B cell (primary cell): ENCODE measurements around the gene AP5S1. TPM values are rescaled to one million over a fixed set of nuclear protein-coding genes. Genes with fewer than 3 reads are reported as not detected.
"Not testable (repeated sequence)": the region's sequence is repeated elsewhere in the genome, so short reads cannot be mapped to it uniquely, and the experiment has no call there.

Experiments used
- ATAC-seq: fragments of 200-7000 bp; cut with Tn5 transposase; one replicate; pipeline ENCODE4 v1.10.0; 2021; ENCODE audit warnings: low read depth, mild to moderate bottlenecking, moderate number of reproducible peaks, moderate library complexity
- CTCF ChIA-PET: fragments of 350-600 bp; sonication (Branson Sonifier 250); formaldehyde crosslinking; loops from one replicate; lab custom pipeline; 2021; ENCODE audit warnings: antibody characterized with exemption, inconsistent platforms; lab: Charles Lee
- POLR2A ChIA-PET: fragments of 350-600 bp; sonication (Branson Sonifier 250); formaldehyde crosslinking; loops from one replicate; lab custom pipeline; 2021; ENCODE audit warnings: antibody characterized with exemption; lab: Charles Lee
- DNase-seq: peaks from one replicate; pipeline ENCODE4 v3.0.0; 2013
- H2AFZ ChIP-seq: 2 replicates; pipeline ENCODE4 v1.6.1; 2012; ENCODE audit warnings: mild to moderate bottlenecking, low read depth, low read length; ENCODE audit not compliant: insufficient read depth, poor library complexity, severe bottlenecking
- H3K27ac ChIP-seq, 2 donors: 1 replicate in 1 of 2; 2 replicates in 1 of 2; pipeline ENCODE4 v1.5.1; 2012 to 2013; ENCODE audit warnings: low read length in 2 of 2, mild to moderate bottlenecking in 2 of 2, moderate library complexity in 1 of 2
- H3K27me3 ChIP-seq, 4 experiments: fragments of 200-600 bp in 1 of 4; sonication (generic) in 1 of 4; replicated peaks in 1 of 4; 1 replicate in 2 of 4; 2 replicates in 2 of 4; pipeline versions ENCODE4 v1.6.1 to v1.7.0; 2013 to 2016; ENCODE audit warnings: low read length in 3 of 4, mild to moderate bottlenecking in 2 of 4, mixed read lengths in 1 of 4, moderate library complexity in 1 of 4; ENCODE audit not compliant: insufficient read depth in 4 of 4, control insufficient read depth in 3 of 4; ENCODE audit errors: control extremely low read depth in 1 of 4
- H3K36me3 ChIP-seq, 2 experiments: replicated peaks in 1 of 2; 1 replicate in 1 of 2; 2 replicates in 1 of 2; pipeline versions ENCODE4 v1.6.1 to v1.7.1; 2013; ENCODE audit warnings: low read length in 1 of 2; ENCODE audit not compliant: insufficient read depth in 2 of 2, control insufficient read depth in 1 of 2; ENCODE audit errors: control extremely low read depth in 1 of 2, extremely low read depth in 1 of 2
- H3K4me1 ChIP-seq, 2 donors: fragments of 200-600 bp in 1 of 2; sonication (generic) in 1 of 2; 1 replicate in 1 of 2; 2 replicates in 1 of 2; pipeline versions ENCODE4 v1.5.1 to v1.6.1; 2013 to 2017; ENCODE audit warnings: low read length in 2 of 2; ENCODE audit not compliant: control insufficient read depth in 2 of 2, insufficient read depth in 2 of 2
- H3K4me2 ChIP-seq: replicated peaks from 2 replicates; pipeline ENCODE3; 2012; ENCODE audit warnings: mild to moderate bottlenecking, low read depth, low read length; ENCODE audit not compliant: poor library complexity, severe bottlenecking
- H3K4me3 ChIP-seq, 5 experiments: fragments of 200-600 bp in 1 of 5; sonication (generic) in 1 of 5; 1 replicate in 3 of 5; 2 replicates in 2 of 5; pipeline versions ENCODE4 v1.5.1 to v1.7.0; 2011 to 2016; ENCODE audit warnings: low read length in 4 of 5, mild to moderate bottlenecking in 4 of 5, low read depth in 2 of 5, control low read depth in 1 of 5, moderate library complexity in 1 of 5; ENCODE audit not compliant: insufficient read depth in 1 of 5; ENCODE audit errors: control extremely low read depth in 1 of 5, extremely low read depth in 1 of 5
- H3K79me2 ChIP-seq: fragments of 200-600 bp; sonication (generic); one replicate; pipeline ENCODE4 v1.6.0; 2016; ENCODE audit warnings: low read length; ENCODE audit not compliant: control insufficient read depth, insufficient read depth
- H3K9ac ChIP-seq: fragments of 200-600 bp; sonication (generic); 2 replicates; pipeline ENCODE4 v1.6.1; 2017; ENCODE audit warnings: mild to moderate bottlenecking, low read length, moderate library complexity
- H3K9me3 ChIP-seq, 3 donors: one replicate each; pipeline versions ENCODE4 v1.6.1 to v1.7.1; 2013; ENCODE audit warnings: low read length in 2 of 3; ENCODE audit not compliant: control insufficient read depth in 2 of 3, insufficient read depth in 1 of 3; ENCODE audit errors: control extremely low read depth in 1 of 3
- H4K20me1 ChIP-seq: 2 replicates; pipeline ENCODE4 v1.6.0; 2012; ENCODE audit warnings: mild to moderate bottlenecking, low read length; ENCODE audit not compliant: insufficient read depth, control insufficient read depth, poor library complexity, severe bottlenecking
- H3K27ac Mint-ChIP-seq: one replicate; pipeline ENCODE4 v1.8.0; 2021; ENCODE audit warnings: mixed read lengths
- H3K27me3 Mint-ChIP-seq: one replicate; pipeline ENCODE4 v1.8.0; 2021; ENCODE audit warnings: mixed read lengths
- H3K4me1 Mint-ChIP-seq: one replicate; pipeline ENCODE4 v1.8.0; 2021; ENCODE audit warnings: mixed read lengths
- H3K4me3 Mint-ChIP-seq: one replicate; pipeline ENCODE4 v1.8.0; 2021; ENCODE audit warnings: mixed read lengths
- H3K9me3 Mint-ChIP-seq: one replicate; pipeline ENCODE4 v1.8.0; 2022; ENCODE audit warnings: mixed read lengths; ENCODE audit not compliant: insufficient read depth
- CTCF ChIP-seq: fragments of 200-600 bp; IDR thresholded peaks from one replicate; pipeline ENCODE4 v1.8.0; 2022; ENCODE audit warnings: antibody characterized with exemption, mild to moderate bottlenecking
- EZH2 ChIP-seq: IDR thresholded peaks from 2 replicates; pipeline ENCODE4 v1.6.1; 2012; ENCODE audit warnings: borderline replicate concordance, low read depth, mild to moderate bottlenecking, moderate library complexity, low read length; ENCODE audit not compliant: insufficient read depth, poor library complexity, severe bottlenecking
- WGBS: methylation state at CpG from one replicate; pipeline ENCODE4 v1.1.5; 2013; ENCODE audit warnings: missing lambda C conversion rate; ENCODE audit not compliant: insufficient coverage; 5-methylcytosine and 5-hydroxymethylcytosine counted together
- intact Hi-C: fragments of 100-400 bp; cut with micrococcal nuclease; formaldehyde crosslinking; loops from one replicate; pipeline ENCODE4 v1.10.0; 2022
- polyA plus RNA-seq: library from polyadenylated mRNA; depleted of rRNA; stranded (reverse); fragments of >200 nt; gene quantifications from 2 replicates; pipeline ENCODE4 v1.2.3, GENCODE V29; 2012
- total RNA-seq, 2 donors: library from RNA; stranded (reverse); fragments of 120-200 nt in 1 of 2; gene quantifications; 1 replicate in 1 of 2; 2 replicates in 1 of 2; pipeline versions ENCODE4 v1.2.3 to v1.2.4, GENCODE V29; 2013 to 2022

Gene AP5S1
- total and polyA plus RNA-seq, 2 donors (not counting 1 experiment from before 2014, with no cell fraction given): 9.2 to 12.6 TPM

- Histone ChIP-seq H3K9ac (no peak overlapping the region), H3K4me3 (no peak overlapping the region), H3K27me3 (no peaks in the 10 kb centered on the region), H3K36me3 (no peaks in the 10 kb centered on the region), H4K20me1 (no peaks in the 10 kb centered on the region), H3K4me2 (no peak overlapping the region), H3K27ac (no peak overlapping the region), H3K4me1 (no peaks in the 10 kb centered on the region), H2AFZ (no peak overlapping the region), H3K9me3 (no peaks in the 10 kb centered on the region), H3K79me2 (no peaks in the 10 kb centered on the region)
- TF ChIP-seq CTCF (no peak), EZH2 (no peak)
- Mint-ChIP-seq H3K9me3 (no peaks in the 10 kb centered on the region), H3K4me3 (no peak overlapping the region), H3K27me3 (no peaks in the 10 kb centered on the region), H3K27ac (no peak overlapping the region), H3K4me1 (no peaks in the 10 kb centered on the region)
- ChIA-PET POLR2A (no interaction called here), CTCF (interaction anchor here (1.5 to 2.3 kb wide), 2 partner anchors 16 to 50 kb away, joined by 5 to 8 read pairs; partner anchors contain the start of genes AP5S1 and CENPB)
- intact Hi-C loops: no loop called here
- DNase-seq (no peak), ATAC-seq (no peak)
- 83% methylated on average over 1 of the region's 4 CpGs for WGBS
These were observed 15.8 kb downstream of the AP5S1 start for GRCh38 chr20:3836132-3836531.

GRCh38 chr20:3839328-3839727 lies 19.0 kb downstream of the AP5S1 start:
- Histone ChIP-seq H3K4me1 (no peaks in the 10 kb centered on the region), H3K4me2 (no peak overlapping the region), H3K79me2 (no peaks in the 10 kb centered on the region), H3K36me3 (no peaks in the 10 kb centered on the region), H3K27me3 (no peaks in the 10 kb centered on the region), H2AFZ (no peak overlapping the region), H3K9me3 (no peaks in the 10 kb centered on the region), H3K27ac (no peak overlapping the region), H3K4me3 (no peak overlapping the region), H4K20me1 (no peaks in the 10 kb centered on the region), H3K9ac (no peak overlapping the region)
- Mint-ChIP-seq H3K27me3 (no peaks in the 10 kb centered on the region), H3K9me3 (no peaks in the 10 kb centered on the region), H3K4me3 (no peak overlapping the region), H3K27ac (no peak overlapping the region), H3K4me1 (no peaks in the 10 kb centered on the region)
- no peak for ATAC-seq
- DNase-seq: no peak
- POLR2A ChIA-PET: no interaction called here
- WGBS: no CpG with 5 or more reads among the region's 3 CpGs
- CTCF ChIA-PET: no interaction called here
- no peak for TF ChIP-seq EZH2
- no peak for TF ChIP-seq CTCF
- intact Hi-C loops: no loop called here

GRCh38 chr20:3840201-3840600 lies 19.9 kb downstream of the AP5S1 start:
- H3K36me3 ChIP-seq, H3K4me1 Mint-ChIP-seq, H3K27ac Mint-ChIP-seq, ATAC-seq, H3K9ac ChIP-seq, H3K27me3 Mint-ChIP-seq, H3K4me3 ChIP-seq, H3K4me3 Mint-ChIP-seq, H3K27ac ChIP-seq, POLR2A ChIA-PET, H3K27me3 ChIP-seq, H3K9me3 Mint-ChIP-seq, DNase-seq, H3K4me2 ChIP-seq, intact Hi-C loops, H4K20me1 ChIP-seq, H3K4me1 ChIP-seq, CTCF ChIA-PET, H3K9me3 ChIP-seq, H3K79me2 ChIP-seq, H2AFZ ChIP-seq: not testable (repeated sequence)
- WGBS: 100% methylated on average over 4 of the region's 7 CpGs
